Measurements from ENCODE around the gene DCAF7.

DCAF7 gene

DNA sequence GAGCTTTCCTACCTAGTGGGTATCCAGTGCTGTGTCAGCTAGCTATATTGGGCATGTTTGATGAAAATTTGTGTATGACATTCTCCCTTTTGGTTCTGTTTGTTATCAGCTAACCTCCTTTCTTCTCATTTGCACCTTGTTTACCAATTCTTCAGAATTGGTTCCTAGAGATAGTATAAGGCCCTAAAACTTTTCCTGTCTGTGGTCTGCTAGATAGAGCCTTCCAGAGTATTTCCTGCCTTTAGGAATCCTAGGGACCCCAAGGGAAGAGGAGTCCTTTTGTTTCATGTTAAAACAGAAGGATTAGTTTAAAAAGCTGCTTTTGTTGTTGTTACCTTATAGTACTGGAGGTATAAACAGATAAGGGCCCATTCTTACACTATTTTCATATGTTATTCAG lies 83.5 kb downstream of the DCAF7 start:
- H3K9me2 ChIP-seq (replicated peaks; ENCODE audit: insufficient read depth, low read length) = no peaks in the 10 kb centered on the region
- peaks cover 27% of the 10 kb centered on the region for H3K79me2 ChIP-seq (ENCODE audit: low read length)
- no peaks in the 10 kb centered on the region for H3K4me1 ChIP-seq (ENCODE audit: low read length)
- no peaks in the 10 kb centered on the region for H4K20me1 ChIP-seq (ENCODE audit: insufficient read depth, low read length)
- no peak overlapping the region for H3K9ac ChIP-seq (ENCODE audit: low read length)
- no peaks in the 10 kb centered on the region; the same call in 1 of the 2 replicates for H3K36me3 ChIP-seq (replicated peaks; ENCODE audit: insufficient read depth, low read length)
- no peak overlapping the region for H3K4me2 ChIP-seq (ENCODE audit: low read depth, low read length)
- no peaks in the 10 kb centered on the region for H3K27me3 ChIP-seq (replicated peaks; ENCODE audit: insufficient read depth, low read length)
- H3K9me3 ChIP-seq (replicated peaks; ENCODE audit: insufficient read depth, low read length) = no peaks in the 10 kb centered on the region
- DNase-seq = no peak
- H3K27ac ChIP-seq (ENCODE audit: low read length) = no peak overlapping the region
- H3K4me3 ChIP-seq (ENCODE audit: low read length) = no peak overlapping the region
- no peak overlapping the region for H2AFZ ChIP-seq (ENCODE audit: low read length)
- no peak for TF ChIP-seq EZH2 (optimal IDR thresholded peaks at IDR 0.05; ENCODE audit: low read depth, low read length)
- TF ChIP-seq CTCF (IDR thresholded peaks at IDR 0.05; ENCODE audit: low read length) = no peak
- no peak for TF ChIP-seq EZH2phosphoT487 (IDR thresholded peaks at IDR 0.05; ENCODE audit: low read length)
- no peaks in the 10 kb centered on the region for H3F3A ChIP-seq (ENCODE audit: insufficient read depth, low read length)

DNA sequence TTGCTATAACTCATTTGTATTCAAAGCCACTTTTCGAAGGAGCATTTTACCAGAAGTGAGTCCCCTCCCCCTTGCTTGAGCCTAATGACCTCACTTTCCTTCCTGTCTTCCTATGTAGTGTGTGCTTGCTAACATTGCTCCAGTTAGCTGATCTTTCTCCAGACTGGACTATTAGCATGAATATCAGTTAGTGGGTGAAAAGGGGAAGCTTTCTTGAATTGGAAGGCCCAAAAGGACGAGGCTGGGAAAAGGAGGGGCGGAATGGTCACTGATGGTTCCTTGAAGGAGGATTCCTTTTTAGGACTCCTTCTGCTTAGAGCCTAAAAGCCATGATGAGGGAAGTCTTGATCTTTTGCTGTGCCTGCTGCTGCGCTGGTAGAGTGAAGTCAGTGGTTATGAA lies 83.9 kb downstream of the DCAF7 start:
- no peaks in the 10 kb centered on the region for H3K9me3 ChIP-seq (replicated peaks; ENCODE audit: insufficient read depth, low read length)
- no peak overlapping the region for H3K4me2 ChIP-seq (ENCODE audit: low read depth, low read length)
- H3K4me3 ChIP-seq (ENCODE audit: low read length) = no peak overlapping the region
- H3K4me1 ChIP-seq (ENCODE audit: low read length) = no peaks in the 10 kb centered on the region
- H3K36me3 ChIP-seq (replicated peaks; ENCODE audit: insufficient read depth, low read length) = no peaks in the 10 kb centered on the region; the same call in 1 of the 2 replicates
- H3K27ac ChIP-seq (ENCODE audit: low read length) = no peak overlapping the region
- no peaks in the 10 kb centered on the region for H3K27me3 ChIP-seq (replicated peaks; ENCODE audit: insufficient read depth, low read length)
- no peaks in the 10 kb centered on the region; the same call in 1 of the 2 replicates for H3F3A ChIP-seq (ENCODE audit: insufficient read depth, low read length)
- no peak for DNase-seq
- H2AFZ ChIP-seq (ENCODE audit: low read length) = no peak overlapping the region
- no peaks in the 10 kb centered on the region for H3K9me2 ChIP-seq (replicated peaks; ENCODE audit: insufficient read depth, low read length)
- H3K9ac ChIP-seq (ENCODE audit: low read length) = no peak overlapping the region
- TF ChIP-seq EZH2 (optimal IDR thresholded peaks at IDR 0.05; ENCODE audit: low read depth, low read length) = no peak
- no peak for TF ChIP-seq EZH2phosphoT487 (IDR thresholded peaks at IDR 0.05; ENCODE audit: low read length)
- no peak for TF ChIP-seq CTCF (IDR thresholded peaks at IDR 0.05; ENCODE audit: low read length)
- H4K20me1 ChIP-seq (ENCODE audit: insufficient read depth, low read length) = no peaks in the 10 kb centered on the region
- peaks cover 25% of the 10 kb centered on the region for H3K79me2 ChIP-seq (ENCODE audit: low read length)

DNA sequence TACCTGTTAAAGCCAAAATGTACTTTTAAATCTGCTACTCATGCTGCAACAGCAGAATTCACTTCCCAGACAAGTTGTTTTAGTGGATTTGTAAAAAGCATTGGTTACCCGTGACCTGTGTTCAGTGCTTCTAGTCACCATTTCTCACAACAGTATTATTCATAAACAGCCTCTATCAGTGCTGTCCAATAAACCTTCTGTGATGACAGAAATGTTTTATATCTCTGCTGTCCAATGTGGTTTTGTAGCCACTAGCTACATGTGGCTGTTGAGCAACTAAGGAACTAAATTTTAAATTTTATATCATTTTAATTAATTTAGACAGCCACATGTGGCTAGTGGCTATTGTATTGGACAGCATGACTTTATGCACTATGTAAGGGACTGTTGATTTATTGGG lies 84.5 kb downstream of the DCAF7 start:
- Histone ChIP-seq H4K20me1 (ENCODE audit: insufficient read depth, low read length) (no peaks in the 10 kb centered on the region), H3F3A (ENCODE audit: insufficient read depth, low read length) (no peaks in the 10 kb centered on the region; the same call in 1 of the 2 replicates), H3K27me3 (replicated peaks; ENCODE audit: insufficient read depth, low read length) (no peaks in the 10 kb centered on the region), H3K9me2 (replicated peaks; ENCODE audit: insufficient read depth, low read length) (no peaks in the 10 kb centered on the region), H3K36me3 (replicated peaks; ENCODE audit: insufficient read depth, low read length) (no peaks in the 10 kb centered on the region; the same call in 1 of the 2 replicates), H3K4me3 (ENCODE audit: low read length) (no peak overlapping the region), H3K4me2 (ENCODE audit: low read depth, low read length) (no peak overlapping the region), H2AFZ (ENCODE audit: low read length) (no peak overlapping the region), H3K79me2 (ENCODE audit: low read length) (peaks cover 19% of the 10 kb centered on the region), H3K9me3 (replicated peaks; ENCODE audit: insufficient read depth, low read length) (no peaks in the 10 kb centered on the region), H3K9ac (ENCODE audit: low read length) (no peak overlapping the region), H3K4me1 (ENCODE audit: low read length) (no peaks in the 10 kb centered on the region), H3K27ac (ENCODE audit: low read length) (no peak overlapping the region)
- TF ChIP-seq CTCF (IDR thresholded peaks at IDR 0.05; ENCODE audit: low read length) (no peak), EZH2 (optimal IDR thresholded peaks at IDR 0.05; ENCODE audit: low read depth, low read length) (no peak), EZH2phosphoT487 (IDR thresholded peaks at IDR 0.05; ENCODE audit: low read length) (no peak)
- DNase-seq = no peak

Measured in MM.1S (cell line).